ENCODE data around the gene ZNF37A. TPM values are rescaled to one million over a fixed set of nuclear protein-coding genes. Genes with fewer than 3 reads are reported as not detected.
"Not testable (repeated sequence)": the region's sequence is repeated elsewhere in the genome, so short reads cannot be mapped to it uniquely, and the experiment has no call there.

The ZNF37A gene
- polyA plus RNA-seq, 5 donors, result 11.9 to 23.4 (median 18.6) TPM

DNA sequence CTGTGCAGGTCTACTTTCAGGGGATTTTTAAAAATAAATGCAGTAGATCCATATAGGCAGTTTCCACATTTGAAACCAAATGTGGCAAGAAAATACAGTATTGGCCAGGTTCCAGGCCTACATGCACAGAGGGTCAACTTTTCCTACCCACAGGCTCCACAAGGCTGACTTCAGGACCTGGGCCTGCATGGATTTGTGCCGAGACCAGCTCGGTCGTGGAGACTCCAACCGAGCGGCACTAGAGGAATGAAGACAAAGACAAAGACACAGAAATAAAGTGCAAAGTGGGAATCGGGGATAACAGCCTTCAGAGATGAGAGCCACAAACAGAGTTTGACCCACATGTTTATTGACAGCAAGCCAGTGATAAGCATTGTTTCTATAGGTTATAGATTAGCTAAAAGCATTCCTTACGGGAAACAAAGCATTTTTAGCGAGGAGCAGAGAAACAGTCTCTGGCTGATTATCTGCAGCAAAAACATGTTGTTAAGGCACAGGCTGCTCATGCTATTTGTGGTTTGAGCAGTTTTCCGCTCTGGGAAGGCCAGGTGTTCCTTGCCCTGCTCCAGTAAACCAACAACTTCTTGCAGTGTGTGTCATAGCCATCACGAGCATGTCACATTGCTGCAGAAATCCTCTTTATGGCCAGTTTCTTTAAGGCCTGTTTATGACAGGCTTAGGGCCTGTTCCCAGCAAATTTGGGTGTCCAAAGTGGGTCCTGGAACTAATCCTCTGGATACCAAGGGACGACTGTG lies 52.6 kb downstream of the ZNF37A start:
- DNase-seq, result no peak

DNA sequence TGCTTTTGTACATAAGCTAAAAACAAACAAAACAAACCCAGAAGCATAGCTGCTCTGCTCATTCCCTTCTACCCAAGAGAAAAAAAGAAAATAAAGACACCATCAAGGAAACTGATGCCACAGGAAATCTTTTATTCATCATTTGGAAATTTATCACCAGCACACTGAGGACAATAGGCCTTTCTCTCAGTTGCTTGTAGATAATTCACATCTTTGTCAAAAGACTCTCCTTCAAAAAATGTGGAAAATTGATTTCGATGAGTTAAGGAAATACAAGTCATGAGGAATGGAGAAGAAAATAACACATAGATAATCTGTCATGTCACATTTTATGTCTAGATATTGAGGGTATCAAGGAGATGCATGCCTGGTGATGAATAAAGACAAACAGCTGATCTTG lies 53.5 kb downstream of the ZNF37A start:
- no peak for DNase-seq

DNA sequence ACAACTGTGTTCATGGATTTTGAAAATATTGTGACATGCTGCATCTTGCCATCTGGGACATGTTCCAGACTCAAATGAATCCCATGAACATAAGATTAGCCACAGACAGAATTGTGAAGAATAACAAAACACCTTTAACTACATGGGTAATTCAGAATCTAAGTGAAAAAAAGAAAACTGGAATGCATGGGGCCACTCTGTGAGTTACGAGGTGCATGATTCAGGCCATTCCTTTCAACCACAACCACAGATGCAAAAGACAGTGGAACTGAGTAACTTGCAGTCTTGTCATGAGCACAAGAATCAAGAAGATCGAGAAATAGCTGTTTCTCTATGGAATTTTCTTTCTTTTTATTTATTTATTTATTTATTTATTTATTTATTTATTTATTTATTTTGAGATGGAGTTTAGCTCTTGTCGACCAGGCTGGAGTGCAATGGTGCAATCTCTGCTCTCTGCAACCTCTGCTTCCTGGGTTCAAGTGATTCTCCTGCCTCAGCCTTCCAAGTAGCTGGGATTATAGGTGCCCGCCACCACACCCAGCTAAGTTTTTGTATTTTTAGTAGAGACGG lies 56.8 kb downstream of the ZNF37A start:
- DNase-seq, result not testable (repeated sequence)

DNA sequence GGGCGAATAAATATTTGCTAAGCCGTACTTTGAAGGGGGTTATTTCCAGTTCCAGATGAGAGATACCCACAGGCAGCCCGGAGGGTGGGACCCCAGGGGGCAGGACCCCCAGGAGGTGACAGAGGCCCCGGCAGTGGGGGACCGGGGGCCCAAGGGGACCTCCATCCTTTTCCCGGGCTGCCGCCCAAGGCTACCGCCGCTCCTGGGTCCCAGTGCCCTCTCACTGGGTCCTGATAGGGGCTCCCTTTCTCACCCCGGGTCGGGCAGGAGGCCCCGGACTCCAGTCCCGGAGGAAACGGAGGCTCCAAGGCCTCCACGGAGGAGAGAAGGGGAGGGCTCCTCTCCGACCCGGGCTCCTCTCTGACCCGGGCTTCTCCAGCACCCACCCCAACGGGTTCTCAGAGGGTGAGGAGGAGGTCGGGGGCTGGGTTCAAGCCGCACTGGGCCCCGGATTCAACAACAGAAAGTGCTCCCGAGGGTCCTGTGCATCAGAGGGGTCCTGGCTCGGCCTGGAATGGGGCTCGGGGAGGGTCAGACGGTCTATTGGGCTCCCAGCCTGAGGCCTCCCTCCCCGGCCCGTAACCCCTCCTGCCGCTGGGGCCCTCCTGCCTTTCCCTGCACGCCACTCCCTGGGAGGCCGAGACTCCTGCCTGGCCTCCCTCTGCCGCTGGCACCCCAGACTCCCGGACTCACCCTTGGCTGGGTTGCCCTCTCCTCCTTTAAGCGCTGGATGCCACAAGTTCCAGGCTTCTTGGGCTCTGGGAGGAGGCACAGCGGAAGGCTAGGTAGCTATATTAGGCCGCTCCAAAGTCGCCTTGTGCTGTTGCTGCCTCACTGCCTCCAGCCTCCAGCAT lies 62.5 kb downstream of the ZNF37A start:
- DNase-seq, result no peak

DNA sequence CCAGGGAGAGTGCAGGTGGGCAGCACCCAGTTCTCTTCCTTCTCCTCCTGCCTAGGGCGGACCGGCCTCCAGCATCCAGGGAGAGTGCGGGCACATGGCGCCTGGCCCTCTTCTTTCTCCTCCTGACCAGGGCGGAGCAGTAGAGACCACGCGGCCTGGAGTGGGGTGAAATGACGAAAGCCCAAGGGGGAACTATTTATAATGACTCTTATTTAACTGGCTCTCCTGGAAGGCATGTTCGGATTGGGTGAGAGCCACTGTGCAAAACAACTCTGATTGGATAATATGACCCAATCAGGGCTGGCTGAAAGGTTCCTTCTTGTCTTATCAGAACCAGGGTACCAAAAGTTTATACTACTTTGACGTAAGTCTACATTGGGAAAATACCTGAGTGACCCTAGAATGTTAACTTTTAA lies 63.1 kb downstream of the ZNF37A start:
- no peak for DNase-seq

DNA sequence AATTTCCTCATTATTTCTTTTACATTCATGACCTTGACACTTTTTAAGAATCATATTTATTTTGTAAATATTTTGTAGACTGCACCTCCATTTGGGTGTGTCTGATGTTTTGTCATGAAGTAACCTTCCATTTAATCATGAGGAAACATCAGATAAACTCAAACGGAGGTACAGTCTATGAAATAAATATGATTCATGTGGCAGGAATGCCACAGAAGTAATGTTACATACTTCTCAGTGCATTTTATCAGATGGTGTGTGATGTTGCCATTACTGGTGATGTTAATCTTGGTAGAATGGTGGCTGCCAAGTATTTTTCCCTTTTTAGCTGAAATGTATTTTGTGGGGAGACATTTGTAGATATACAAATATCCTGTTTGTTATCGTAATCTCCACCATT lies 64.9 kb downstream of the ZNF37A start:
- DNase-seq, result no peak

DNA sequence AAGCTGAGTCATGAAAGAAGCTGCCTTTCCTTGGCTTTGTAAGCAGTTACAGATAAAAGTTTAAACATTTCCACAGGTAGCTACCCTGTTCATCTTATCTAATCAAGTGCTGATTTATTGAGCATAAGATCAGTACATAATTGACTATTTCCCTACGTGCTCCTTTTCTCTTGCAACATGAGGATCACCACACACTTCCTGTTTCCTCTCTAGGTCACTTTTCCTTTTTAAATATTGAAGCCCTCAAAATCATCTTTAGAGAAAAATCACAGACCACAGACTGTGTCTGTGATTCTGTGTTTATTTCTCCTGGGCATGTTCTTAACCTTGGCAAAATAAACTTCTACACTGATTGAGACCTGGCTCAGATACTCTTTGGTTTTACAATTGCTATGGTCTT lies 69.5 kb downstream of the ZNF37A start:
- no peak for DNase-seq

DNA sequence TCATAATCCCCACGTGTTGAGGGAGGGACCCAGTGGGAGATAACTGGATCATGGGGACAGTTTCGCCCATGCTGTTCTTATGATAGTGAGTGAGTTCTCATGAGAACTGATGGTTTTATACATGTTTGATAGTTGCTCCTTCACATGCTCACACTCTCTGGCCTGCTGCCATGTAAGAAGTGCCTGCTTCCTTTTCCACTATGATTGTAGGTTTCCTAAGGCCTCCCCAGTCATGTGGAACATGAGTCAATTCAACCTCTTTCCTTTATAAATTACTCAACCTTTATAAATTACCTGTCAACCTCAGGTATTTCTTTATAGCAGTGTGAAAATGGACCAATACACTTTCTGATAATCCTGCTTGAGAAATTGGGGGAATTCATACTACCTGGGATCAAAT lies 80.2 kb downstream of the ZNF37A start:
- DNase-seq, result no peak

DNA sequence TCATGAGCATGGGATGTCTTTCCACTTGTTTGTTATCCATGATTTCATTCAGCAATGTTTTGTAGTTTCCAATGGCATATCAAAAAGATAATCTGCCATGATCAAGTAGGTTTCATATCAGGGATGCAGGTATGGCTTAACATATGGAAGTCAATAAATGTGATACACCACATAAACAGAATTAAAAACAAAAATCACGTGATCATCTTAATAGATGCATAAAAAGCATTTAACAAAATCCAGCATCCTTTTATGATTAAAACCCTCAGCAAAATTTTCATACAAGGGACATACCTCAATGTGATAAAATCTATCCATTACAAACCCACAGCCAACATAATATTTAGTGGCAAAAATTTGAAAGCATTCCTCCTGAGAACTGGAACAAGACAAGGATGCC lies 90.3 kb downstream of the ZNF37A start:
- no peak for DNase-seq

Other genes with a start within 250 kb of the ZNF37A start
- 10 to 100 TPM; 30.3 to 48.2 (median 41.6) TPM for gene ZNF248, start 236.7 kb upstream of the ZNF37A start, polyA plus RNA-seq (ENCODE audit: insufficient read depth in 1 of 5, insufficient read length in 5 of 5, low replicate concordance in 1 of 5)
- gene ZNF25, start 117.7 kb upstream of the ZNF37A start, polyA plus RNA-seq (ENCODE audit: insufficient read depth in 1 of 5, insufficient read length in 5 of 5, low replicate concordance in 1 of 5), result 10 to 100 TPM; 11.0 to 20.1 (median 17.7) TPM
- gene ZNF33A, start 83.7 kb upstream of the ZNF37A start, polyA plus RNA-seq (ENCODE audit: insufficient read depth in 1 of 5, insufficient read length in 5 of 5, low replicate concordance in 1 of 5), result 10 to 100 TPM; 26.6 to 51.4 (median 39.0) TPM

Measured in right lung (tissue), 5 donors.